K562 (cell line): ENCODE measurements around the gene LACTB. TPM values are rescaled to one million over a fixed set of nuclear protein-coding genes. Genes with fewer than 3 reads are reported as not detected.
A peak's percentile ranks its signal among the peaks of the same experiment; 100 is the strongest.

Experiments used
- CEBPG ChIP-seq, 3 experiments: fragments of 200-800 bp in 1 of 3; sonication (Bioruptor generic) in 1 of 3; sonication (generic) in 1 of 3; formaldehyde crosslinking in 1 of 3; IDR thresholded peaks in 2 of 3; conservative IDR thresholded peaks in 1 of 3; 2 replicates each; pipeline versions ENCODE4 v1.6.1 to v1.8.0; 2016 to 2022; ENCODE audit warnings: missing compliant biosample characterization in 2 of 3, missing genetic modification characterization in 2 of 3, mild to moderate bottlenecking in 1 of 3, missing genetic modification reagents in 1 of 3
- PTRF ChIP-seq: fragments of 450-650 bp; IDR thresholded peaks from 2 replicates; pipeline ENCODE4 v1.6.1; 2016; ENCODE audit warnings: mild to moderate bottlenecking, missing genetic modification characterization, missing compliant biosample characterization
- SPI1 ChIP-seq: IDR thresholded peaks from 2 replicates; pipeline ENCODE4 v1.6.1; 2011; ENCODE audit warnings: low read depth, low read length, control low read depth, borderline replicate concordance
- ZNF12 ChIP-seq: sonication (generic); formaldehyde crosslinking; IDR thresholded peaks from 2 replicates; pipeline ENCODE4 v1.4.0; 2020; ENCODE audit warnings: mild to moderate bottlenecking, missing genetic modification reagents
- ZNF282 ChIP-seq: sonication (generic); formaldehyde crosslinking; IDR thresholded peaks from 2 replicates; pipeline ENCODE4 v1.8.1; 2023; ENCODE audit warnings: missing genetic modification reagents
- ZNF778 ChIP-seq: fragments of 450-650 bp; formaldehyde crosslinking; IDR thresholded peaks from 2 replicates; pipeline ENCODE4 v1.4.0; 2020; ENCODE audit warnings: mild to moderate bottlenecking, moderate library complexity
- polyA plus RNA-seq, 8 experiments: library from polyadenylated mRNA; depleted of rRNA in 4 of 8; stranded (reverse) in 5 of 8; unstranded in 3 of 8; fragments of >200 nt; fragmentation: Nextera tagmentation in 2 of 8; fragmentation: Illumina TruSeq in 1 of 8; extraction: Ambion mirVana in 2 of 8; extraction: Trizol in 1 of 8; gene quantifications; 2 replicates each; pipeline versions ENCODE4 v1.2.1 to v1.2.3, GENCODE V29; 2011 to 2014; ENCODE audit warnings: inconsistent platforms in 1 of 8, missing spikeins in 1 of 8
- total RNA-seq, 7 experiments: library from RNA; depleted of rRNA in 6 of 7; stranded (reverse); fragments of >200 nt in 6 of 7; fragmentation: Illumina TruSeq in 2 of 7; extraction: Trizol in 2 of 7; gene quantifications; 2 replicates each; pipeline versions ENCODE4 v1.2.1 to v1.2.3, GENCODE V29; 2011 to 2021; ENCODE audit warnings: low replicate concordance in 1 of 7
- TF ChIP-seq, protein P1 (sequence below): fragments of 450-650 bp; IDR thresholded peaks from 2 replicates; pipeline ENCODE4 v1.7.0; 2016; ENCODE audit warnings: borderline replicate concordance
- TF ChIP-seq, protein P2 (sequence below): fragments of 450-650 bp; conservative IDR thresholded peaks from 2 replicates; pipeline ENCODE4 v1.6.1; 2016; ENCODE audit warnings: missing genetic modification characterization, low read depth, mild to moderate bottlenecking, missing compliant biosample characterization, moderate library complexity
- TF ChIP-seq, protein P3 (sequence below): sonication (generic); formaldehyde crosslinking; IDR thresholded peaks from 2 replicates; pipeline ENCODE4 v1.8.0; 2022; ENCODE audit warnings: missing genetic modification reagents, mild to moderate bottlenecking, borderline replicate concordance
- TF ChIP-seq, protein P4 (sequence below): fragments of 250-450 bp; sonication (Bioruptor Pico); IDR thresholded peaks from 2 replicates; pipeline ENCODE4 v1.5.0; 2020; ENCODE audit warnings: mild to moderate bottlenecking
- TF ChIP-seq, protein P5 (sequence below): fragments of 450-650 bp; formaldehyde crosslinking; IDR thresholded peaks from 2 replicates; pipeline ENCODE4 v1.4.0; 2020; ENCODE audit warnings: mild to moderate bottlenecking, mixed read lengths
- TF ChIP-seq, protein P6 (sequence below), 2 experiments: fragments of 450-650 bp in 1 of 2; IDR thresholded peaks; 2 replicates each; pipeline ENCODE4 v1.6.1; 2011 to 2017; ENCODE audit warnings: low read depth in 2 of 2, antibody characterized with exemption in 1 of 2, borderline replicate concordance in 1 of 2, low read length in 1 of 2, mild to moderate bottlenecking in 1 of 2, mixed read lengths in 1 of 2; ENCODE audit not compliant: control insufficient read depth in 1 of 2

Gene LACTB
- total and polyA plus RNA-seq, 9 of the 15 experiments (the other 6 are each of a cell fraction or from before 2014, with no cell fraction given) = 3.1 to 15.5 (median 9.8) TPM

DNA sequence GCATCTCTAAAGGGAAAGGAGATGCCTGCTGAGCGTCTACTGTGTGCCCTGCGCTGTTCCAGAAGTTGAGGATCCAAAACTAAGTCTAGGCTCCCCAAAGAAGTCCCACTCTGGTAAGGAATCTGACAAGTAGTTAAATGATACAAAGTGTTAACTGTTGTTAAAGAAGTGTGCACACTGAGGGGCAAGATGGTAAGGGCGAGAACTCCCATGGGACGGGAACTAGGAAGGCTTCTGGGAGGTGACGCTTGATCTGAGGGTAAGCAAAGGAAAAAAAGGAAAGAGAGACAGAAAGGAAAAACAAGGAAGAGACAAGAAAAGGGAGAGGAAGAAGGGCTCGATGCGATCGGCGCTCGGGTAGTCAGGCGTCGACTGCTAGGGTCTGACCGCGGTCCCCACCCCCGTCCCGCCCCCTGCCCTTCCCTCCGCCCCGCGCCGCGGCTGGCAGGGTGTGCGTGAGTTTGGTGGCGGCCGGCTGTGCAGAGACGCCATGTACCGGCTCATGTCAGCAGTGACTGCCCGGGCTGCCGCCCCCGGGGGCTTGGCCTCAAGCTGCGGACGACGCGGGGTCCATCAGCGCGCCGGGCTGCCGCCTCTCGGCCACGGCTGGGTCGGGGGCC lies at the start of gene LACTB (continued):
- TF ChIP-seq, protein P1, sequence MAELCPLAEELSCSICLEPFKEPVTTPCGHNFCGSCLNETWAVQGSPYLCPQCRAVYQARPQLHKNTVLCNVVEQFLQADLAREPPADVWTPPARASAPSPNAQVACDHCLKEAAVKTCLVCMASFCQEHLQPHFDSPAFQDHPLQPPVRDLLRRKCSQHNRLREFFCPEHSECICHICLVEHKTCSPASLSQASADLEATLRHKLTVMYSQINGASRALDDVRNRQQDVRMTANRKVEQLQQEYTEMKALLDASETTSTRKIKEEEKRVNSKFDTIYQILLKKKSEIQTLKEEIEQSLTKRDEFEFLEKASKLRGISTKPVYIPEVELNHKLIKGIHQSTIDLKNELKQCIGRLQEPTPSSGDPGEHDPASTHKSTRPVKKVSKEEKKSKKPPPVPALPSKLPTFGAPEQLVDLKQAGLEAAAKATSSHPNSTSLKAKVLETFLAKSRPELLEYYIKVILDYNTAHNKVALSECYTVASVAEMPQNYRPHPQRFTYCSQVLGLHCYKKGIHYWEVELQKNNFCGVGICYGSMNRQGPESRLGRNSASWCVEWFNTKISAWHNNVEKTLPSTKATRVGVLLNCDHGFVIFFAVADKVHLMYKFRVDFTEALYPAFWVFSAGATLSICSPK = no peak
- no peak for TF ChIP-seq PTRF (tag)
- TF ChIP-seq, protein P2, sequence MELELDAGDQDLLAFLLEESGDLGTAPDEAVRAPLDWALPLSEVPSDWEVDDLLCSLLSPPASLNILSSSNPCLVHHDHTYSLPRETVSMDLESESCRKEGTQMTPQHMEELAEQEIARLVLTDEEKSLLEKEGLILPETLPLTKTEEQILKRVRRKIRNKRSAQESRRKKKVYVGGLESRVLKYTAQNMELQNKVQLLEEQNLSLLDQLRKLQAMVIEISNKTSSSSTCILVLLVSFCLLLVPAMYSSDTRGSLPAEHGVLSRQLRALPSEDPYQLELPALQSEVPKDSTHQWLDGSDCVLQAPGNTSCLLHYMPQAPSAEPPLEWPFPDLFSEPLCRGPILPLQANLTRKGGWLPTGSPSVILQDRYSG (tag) = no peak
- no peak for TF ChIP-seq ZNF12 (CRISPR knock-in tag)
- no peak for TF ChIP-seq ZNF778 (CRISPR knock-in tag)
- no peak for TF ChIP-seq ZNF282 (CRISPR knock-in tag)
- TF ChIP-seq, protein P3, sequence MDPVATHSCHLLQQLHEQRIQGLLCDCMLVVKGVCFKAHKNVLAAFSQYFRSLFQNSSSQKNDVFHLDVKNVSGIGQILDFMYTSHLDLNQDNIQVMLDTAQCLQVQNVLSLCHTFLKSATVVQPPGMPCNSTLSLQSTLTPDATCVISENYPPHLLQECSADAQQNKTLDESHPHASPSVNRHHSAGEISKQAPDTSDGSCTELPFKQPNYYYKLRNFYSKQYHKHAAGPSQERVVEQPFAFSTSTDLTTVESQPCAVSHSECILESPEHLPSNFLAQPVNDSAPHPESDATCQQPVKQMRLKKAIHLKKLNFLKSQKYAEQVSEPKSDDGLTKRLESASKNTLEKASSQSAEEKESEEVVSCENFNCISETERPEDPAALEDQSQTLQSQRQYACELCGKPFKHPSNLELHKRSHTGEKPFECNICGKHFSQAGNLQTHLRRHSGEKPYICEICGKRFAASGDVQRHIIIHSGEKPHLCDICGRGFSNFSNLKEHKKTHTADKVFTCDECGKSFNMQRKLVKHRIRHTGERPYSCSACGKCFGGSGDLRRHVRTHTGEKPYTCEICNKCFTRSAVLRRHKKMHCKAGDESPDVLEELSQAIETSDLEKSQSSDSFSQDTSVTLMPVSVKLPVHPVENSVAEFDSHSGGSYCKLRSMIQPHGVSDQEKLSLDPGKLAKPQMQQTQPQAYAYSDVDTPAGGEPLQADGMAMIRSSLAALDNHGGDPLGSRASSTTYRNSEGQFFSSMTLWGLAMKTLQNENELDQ = no peak
- TF ChIP-seq CEBPG (CRISPR knock-in tag; IDR thresholded peaks at IDR 0.05) = no peak
- TF ChIP-seq CEBPG (tag; conservative IDR thresholded peaks at IDR 0.05 in 1 of 2, IDR thresholded peaks at IDR 0.05 in 1 of 2) = no peak
- TF ChIP-seq, protein P4, sequence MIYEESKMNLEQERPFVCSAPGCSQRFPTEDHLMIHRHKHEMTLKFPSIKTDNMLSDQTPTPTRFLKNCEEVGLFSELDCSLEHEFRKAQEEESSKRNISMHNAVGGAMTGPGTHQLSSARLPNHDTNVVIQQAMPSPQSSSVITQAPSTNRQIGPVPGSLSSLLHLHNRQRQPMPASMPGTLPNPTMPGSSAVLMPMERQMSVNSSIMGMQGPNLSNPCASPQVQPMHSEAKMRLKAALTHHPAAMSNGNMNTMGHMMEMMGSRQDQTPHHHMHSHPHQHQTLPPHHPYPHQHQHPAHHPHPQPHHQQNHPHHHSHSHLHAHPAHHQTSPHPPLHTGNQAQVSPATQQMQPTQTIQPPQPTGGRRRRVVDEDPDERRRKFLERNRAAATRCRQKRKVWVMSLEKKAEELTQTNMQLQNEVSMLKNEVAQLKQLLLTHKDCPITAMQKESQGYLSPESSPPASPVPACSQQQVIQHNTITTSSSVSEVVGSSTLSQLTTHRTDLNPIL (CRISPR knock-in tag) = no peak
- TF ChIP-seq SPI1 = peak; percentile 46; the same call in 1 of the 2 replicates
- TF ChIP-seq, protein P5, sequence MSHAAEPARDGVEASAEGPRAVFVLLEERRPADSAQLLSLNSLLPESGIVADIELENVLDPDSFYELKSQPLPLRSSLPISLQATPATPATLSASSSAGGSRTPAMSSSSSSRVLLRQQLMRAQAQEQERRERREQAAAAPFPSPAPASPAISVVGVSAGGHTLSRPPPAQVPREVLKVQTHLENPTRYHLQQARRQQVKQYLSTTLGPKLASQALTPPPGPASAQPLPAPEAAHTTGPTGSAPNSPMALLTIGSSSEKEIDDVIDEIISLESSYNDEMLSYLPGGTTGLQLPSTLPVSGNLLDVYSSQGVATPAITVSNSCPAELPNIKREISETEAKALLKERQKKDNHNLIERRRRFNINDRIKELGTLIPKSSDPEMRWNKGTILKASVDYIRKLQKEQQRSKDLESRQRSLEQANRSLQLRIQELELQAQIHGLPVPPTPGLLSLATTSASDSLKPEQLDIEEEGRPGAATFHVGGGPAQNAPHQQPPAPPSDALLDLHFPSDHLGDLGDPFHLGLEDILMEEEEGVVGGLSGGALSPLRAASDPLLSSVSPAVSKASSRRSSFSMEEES (CRISPR knock-in tag) = no peak
- TF ChIP-seq, protein P6, sequence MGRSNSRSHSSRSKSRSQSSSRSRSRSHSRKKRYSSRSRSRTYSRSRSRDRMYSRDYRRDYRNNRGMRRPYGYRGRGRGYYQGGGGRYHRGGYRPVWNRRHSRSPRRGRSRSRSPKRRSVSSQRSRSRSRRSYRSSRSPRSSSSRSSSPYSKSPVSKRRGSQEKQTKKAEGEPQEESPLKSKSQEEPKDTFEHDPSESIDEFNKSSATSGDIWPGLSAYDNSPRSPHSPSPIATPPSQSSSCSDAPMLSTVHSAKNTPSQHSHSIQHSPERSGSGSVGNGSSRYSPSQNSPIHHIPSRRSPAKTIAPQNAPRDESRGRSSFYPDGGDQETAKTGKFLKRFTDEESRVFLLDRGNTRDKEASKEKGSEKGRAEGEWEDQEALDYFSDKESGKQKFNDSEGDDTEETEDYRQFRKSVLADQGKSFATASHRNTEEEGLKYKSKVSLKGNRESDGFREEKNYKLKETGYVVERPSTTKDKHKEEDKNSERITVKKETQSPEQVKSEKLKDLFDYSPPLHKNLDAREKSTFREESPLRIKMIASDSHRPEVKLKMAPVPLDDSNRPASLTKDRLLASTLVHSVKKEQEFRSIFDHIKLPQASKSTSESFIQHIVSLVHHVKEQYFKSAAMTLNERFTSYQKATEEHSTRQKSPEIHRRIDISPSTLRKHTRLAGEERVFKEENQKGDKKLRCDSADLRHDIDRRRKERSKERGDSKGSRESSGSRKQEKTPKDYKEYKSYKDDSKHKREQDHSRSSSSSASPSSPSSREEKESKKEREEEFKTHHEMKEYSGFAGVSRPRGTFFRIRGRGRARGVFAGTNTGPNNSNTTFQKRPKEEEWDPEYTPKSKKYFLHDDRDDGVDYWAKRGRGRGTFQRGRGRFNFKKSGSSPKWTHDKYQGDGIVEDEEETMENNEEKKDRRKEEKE (IDR thresholded peaks at IDR 0.05; ENCODE audit: borderline replicate concordance in 1 of 2, control insufficient read depth in 1 of 2, low read depth in 2 of 2, low read length in 1 of 2) = no peak
